Ramos (cell line): ENCODE results near the gene CLOCK.

Source experiments
- in situ Hi-C: fragments of 300-500 bp; cut with MboI; formaldehyde crosslinking; loops from one replicate; pipeline ENCODE4 v1.14.3; 2022; ENCODE audit warnings: low sequenced_read_pairs; ENCODE audit not compliant: unreplicated experiment

The CLOCK gene

DNA sequence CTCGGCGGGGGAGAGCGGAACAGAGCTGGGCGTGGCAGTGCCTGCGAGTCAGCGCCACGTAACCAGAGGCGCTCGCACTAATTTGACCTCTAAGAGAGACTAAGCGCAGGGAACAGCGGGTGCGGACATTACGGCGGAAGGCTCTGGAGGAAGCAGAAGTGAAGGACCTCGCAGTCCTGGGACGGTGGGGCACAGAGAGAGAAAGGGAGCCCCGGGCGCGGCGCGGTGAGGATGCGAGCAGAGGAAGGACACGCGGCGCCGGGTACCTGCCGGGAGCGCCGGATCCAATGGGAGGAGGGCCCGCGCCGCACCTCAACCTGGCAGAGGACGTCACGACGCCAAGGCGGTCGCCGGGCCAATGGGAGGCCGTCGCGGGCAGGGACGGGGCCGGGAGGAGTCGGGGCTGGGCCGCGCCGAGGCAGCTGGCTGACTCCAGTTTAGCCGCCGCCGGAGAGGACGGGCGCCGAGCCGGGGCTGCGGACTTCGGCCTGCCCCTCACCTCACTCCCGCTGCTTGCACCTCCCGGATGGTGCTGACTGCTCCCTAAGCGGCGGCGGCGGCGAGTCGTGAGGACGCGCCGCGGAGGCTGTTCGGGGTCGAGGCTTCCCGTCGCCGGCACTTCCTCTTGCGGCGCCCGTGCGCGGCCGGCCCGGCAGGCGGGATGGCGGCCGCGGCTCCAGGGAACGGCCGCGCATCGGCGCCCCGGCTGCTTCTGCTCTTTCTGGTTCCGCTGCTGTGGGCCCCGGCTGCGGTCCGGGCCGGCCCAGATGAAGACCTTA, 151.0 kb downstream of the CLOCK start, which contains the start of gene TMEM165:
Gene TMEM165 (plus strand): TSS at position 429 of the 779 bp plus-strand sequence. CDS start 233 bp downstream, at position 662.
- in situ Hi-C loops = no loop called here

DNA sequence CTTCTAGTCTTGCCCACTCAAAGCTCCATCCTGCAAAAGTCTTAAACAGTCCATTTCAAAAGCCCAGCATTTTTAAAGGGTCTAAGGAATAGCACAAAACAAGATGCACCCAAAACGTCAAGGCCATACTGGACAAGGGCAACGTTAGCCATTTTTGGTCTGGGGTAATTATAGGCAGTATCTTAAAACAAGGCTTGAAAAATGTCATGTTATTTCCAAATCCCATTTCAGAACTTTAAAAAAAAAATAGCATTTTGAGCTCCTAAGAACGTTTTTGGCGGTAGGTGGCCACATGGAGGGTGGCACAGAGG, 151.5 kb downstream of the CLOCK start:
- in situ Hi-C loops = no loop called here

DNA sequence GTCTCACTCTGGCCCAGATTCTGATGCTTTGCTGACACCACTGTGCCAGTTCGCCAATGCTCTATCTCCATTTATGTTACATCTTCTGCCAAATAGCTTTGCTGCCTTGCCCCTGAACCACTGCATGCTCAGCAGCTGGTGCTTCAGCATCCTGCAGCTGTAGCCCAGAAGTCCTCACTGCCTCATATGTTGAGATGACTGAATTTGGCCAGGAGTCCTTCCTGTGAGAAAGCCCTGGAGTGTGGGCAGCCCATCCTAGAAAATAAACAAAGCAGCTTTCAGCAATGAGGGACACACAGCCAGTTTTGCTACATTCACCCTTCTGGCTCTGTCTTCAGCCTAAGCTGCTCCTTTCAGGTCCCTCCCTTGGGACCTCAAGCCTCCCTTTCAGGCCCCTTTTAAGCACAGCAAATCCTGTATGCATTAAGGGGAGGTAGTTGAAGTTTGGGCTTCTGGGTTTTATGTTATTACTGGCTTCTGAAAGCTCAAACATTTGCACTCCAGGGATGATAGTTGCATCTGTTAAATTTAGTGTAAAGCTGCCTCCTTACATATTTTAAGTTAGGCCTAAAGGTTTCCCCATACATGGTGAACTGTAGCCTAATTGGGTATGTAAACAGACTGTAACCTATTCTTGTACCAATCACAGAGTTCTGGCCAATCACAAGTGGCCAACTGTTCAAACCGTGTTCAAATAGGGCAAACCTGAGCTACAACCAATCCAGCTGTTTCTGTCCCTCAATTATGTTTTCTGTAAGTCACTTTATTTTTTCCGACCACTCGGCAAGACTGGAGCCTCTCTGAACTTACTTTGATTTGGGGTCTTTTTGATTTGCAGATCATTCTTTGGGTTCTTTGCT, 153.0 kb downstream of the CLOCK start:
- in situ Hi-C loops = no loop called here

DNA sequence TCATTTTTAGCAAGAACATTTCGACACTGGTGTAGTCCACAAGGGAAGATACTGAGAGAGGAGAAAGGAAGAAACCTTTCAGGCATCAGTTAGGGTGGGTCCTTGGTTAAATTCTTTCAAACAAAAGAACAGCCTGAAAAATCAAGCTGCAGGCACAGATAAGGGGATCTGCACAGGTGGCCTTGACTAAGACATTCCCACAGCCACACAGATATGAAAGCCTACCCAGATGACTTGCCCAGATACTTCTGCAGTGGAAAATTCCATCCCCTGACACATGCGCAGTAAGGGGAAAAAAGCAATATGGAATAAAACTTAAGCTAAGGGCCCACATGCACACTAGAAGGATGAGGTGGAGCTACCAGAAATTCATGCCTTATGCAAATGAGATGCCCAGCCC, 159.9 kb downstream of the CLOCK start:
- in situ Hi-C loops = no loop called here

DNA sequence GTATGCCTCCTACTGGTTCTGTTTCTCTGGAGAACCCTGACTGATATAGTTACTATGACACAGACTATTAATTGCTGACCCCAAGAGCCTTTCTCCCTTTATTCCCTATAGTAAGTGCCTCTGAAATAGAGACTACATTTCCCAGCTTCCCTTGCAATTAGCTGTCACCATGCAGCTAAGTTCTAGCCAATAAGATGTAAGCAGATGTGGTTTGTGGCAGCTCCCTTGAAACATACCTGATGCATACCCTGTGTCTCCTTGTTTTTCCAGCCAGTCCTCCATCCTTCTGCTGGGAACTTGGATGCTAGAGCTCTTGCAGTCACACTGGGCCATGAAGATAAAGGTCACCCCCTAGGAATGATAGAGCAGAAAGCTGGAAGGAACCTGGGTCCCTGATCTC, 160.6 kb downstream of the CLOCK start:
- in situ Hi-C loops = no loop called here

DNA sequence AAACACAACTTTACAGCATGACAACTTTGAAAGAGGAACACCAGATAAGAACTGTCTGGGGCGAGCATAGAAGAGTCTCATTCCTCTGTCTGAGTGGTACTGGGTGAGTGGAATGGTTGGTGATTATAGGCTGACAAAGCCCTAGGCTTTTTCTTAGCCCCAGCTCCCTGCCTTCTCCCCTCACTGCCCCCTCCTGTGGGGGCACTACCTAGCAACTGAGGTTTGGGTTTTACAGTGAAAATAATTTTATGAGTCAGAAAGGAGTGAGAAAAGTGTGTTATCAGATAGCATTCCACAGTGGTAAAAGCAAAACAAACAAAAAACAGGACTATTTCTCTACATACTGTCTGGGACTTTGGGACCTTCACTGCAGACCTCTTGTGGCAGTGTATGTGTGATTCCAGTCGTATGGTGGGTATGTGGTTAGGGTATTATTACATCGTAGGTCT, 161.5 kb downstream of the CLOCK start:
- in situ Hi-C loops = no loop called here

DNA sequence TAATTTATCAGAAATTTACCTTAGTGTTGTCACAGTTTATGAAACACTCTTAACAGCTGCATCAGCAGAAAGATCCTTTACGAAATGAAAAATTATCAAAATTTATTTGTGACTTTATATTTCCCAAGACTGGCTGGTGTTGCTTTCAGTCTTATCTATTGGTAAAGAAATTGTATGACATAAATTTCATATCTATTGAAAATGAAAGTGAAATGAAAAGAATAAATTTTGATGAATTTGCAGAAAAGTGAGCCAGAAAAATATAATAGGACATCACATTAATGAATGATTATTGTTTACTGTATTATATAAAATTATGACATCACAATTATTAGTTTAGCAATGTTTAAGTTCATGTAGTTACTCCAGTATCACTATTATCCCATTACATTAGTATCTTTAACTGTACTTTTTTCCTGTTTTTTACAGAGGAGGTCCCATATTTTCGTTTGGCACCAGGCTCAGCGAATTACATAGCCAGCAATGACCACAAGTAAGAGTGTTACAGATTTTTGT, 164.2 kb downstream of the CLOCK start:
- in situ Hi-C loops = no loop called here

DNA sequence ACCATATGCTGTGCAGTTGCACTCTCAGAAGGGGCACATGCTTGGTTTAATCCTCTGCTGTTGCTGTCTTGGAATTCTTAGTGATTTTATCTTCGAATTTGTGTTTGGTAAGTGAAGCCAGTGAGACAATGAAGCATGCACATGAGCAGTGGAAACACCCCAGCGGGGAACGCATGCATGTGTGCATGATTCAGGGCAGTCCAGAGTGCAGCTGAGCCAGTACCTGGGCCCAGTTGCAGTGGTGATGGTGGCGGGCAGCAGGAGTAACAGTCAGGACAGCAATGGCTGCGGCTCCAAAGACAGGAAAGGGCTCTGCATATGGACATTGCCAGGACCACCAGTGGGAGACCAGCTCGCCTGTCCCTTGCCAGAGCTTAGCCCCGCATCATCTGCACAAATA, 165.2 kb downstream of the CLOCK start:
- in situ Hi-C loops = no loop called here

DNA sequence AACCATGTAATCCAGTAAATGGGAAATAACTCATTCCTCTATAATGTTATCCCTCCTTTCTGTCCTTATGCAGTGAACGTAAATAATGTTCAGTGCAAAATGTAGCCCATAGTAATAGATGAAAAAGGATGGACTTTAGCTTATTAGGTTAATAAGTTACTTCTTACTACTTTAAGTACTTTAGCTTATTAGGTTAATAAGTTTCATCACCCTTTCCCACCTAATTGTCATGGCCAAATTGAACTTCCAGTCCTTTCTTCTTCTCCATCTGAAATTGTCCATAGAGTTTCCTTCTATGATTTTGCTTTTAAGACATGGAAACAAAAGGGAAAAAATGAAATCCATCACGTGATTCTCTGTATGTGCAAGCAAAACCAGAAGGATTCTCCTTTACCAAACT, 166.1 kb downstream of the CLOCK start:
- in situ Hi-C loops = no loop called here

DNA sequence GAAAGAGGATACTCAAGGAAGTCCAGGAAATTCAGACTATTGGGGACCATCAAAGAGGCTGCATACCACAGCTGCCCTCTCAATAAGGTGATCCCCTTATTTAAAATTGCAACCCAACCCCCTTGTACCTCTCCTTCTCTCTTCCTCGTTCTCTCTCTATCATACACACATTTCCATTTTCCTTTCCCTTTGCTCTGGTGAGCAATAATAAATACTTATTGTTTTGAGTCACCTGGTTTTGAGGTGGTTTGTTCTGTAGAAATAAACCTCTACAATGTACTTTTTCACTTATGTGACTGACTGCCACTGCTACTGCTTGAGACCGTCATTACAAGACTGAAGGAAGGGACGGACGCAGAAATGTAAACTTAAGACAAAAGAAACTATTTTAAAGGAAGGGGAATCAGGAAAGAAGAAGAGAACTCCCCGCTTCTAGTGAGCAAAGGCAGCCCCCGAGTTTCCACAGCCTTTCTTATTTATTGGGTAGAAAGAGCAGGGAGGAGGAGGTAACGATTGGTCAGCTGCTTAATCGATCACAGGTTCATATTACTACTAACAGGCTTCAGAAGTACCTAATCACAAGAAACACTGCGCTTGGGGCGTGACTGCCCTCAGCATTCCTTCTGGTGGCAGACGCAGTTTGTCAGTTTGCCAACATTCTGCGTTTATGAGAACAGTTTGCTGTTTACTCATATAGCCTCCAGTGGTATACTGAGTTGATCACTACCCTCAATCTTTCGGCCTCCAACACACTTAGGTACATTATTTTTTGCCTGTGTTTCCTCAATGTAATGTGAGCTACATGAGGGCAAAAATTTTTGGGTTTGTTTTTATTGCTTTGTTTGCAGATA, 167.9 kb downstream of the CLOCK start:
- in situ Hi-C loops = no loop called here
